K562 (cell line): ENCODE measurements around the gene CRYBG1. TPM values are rescaled to one million over a fixed set of nuclear protein-coding genes. Genes with fewer than 3 reads are reported as not detected.

Experiments used
- ATAC-seq: fragments of 200-7000 bp; cut with Tn5 transposase; 3 replicates; pipeline ENCODE4 v1.9.1; 2020; ENCODE audit warnings: moderate library complexity
- BruUV-seq: library from RNA; stranded (reverse); fragments of 400-500 nt; replicated peaks from 2 replicates; lab custom pipeline; 2021; lab: Mats Ljungman, UMichigan
- CTCF ChIA-PET: fragments of 300-600 bp; formaldehyde crosslinking; extraction: SDS; loops from one replicate; lab custom pipeline; 2021; ENCODE audit warnings: low intra/inter-chr PET ratio; lab: Yijun Ruan, JAX
- POLR2A ChIA-PET: fragments of 300-600, 350-650 bp; sonication (Branson Sonifier 250); formaldehyde crosslinking; extraction: SDS; loops from one replicate; lab custom pipeline; 2021; ENCODE audit warnings: antibody characterized with exemption, inconsistent platforms; lab: Yijun Ruan, JAX
- DNase-seq, 4 experiments: peaks; one replicate each; pipeline versions ENCODE4 v3.0.0 to v3.0.0-alpha.2; 2011 to 2018; ENCODE audit warnings: low spot score in 3 of 4, mixed read lengths in 3 of 4; ENCODE audit errors: extremely low read depth in 1 of 4
- FAIRE-seq: peaks from 2 replicates; lab custom pipeline; 2011; peaks lifted over from hg19 to GRCh38; lab: Jason Lieb, UNC
- H2AFZ ChIP-seq: 2 replicates; pipeline ENCODE4 v1.6.0; 2011; ENCODE audit warnings: low read depth, low read length, control low read depth, inconsistent platforms
- H3K27ac ChIP-seq: fragments of 200-600 bp; 3 replicates; pipeline ENCODE4 v1.8.0; 2011; ENCODE audit warnings: low read depth, mild to moderate bottlenecking, control low read depth, inconsistent platforms, low read length, moderate library complexity, mixed read lengths; ENCODE audit errors: extremely low read depth
- H3K27me3 ChIP-seq, 2 experiments: fragments of 300-600 bp in 1 of 2; 2 replicates in 1 of 2; 3 replicates in 1 of 2; pipeline versions ENCODE4 v1.6.0 to v1.8.0; 2011; ENCODE audit warnings: inconsistent platforms in 2 of 2, low read length in 2 of 2, mild to moderate bottlenecking in 1 of 2, mixed read lengths in 1 of 2, moderate library complexity in 1 of 2; ENCODE audit not compliant: control insufficient read depth in 2 of 2, insufficient read depth in 2 of 2
- H3K36me3 ChIP-seq: fragments of 300-600 bp; 3 replicates; pipeline ENCODE4 v1.8.0; 2011; ENCODE audit warnings: mild to moderate bottlenecking, low read length, inconsistent platforms; ENCODE audit not compliant: control insufficient read depth, insufficient read depth
- H3K4me1 ChIP-seq, 2 experiments: fragments of 200-600 bp in 1 of 2; replicated peaks in 1 of 2; 2 replicates in 1 of 2; 3 replicates in 1 of 2; pipeline versions ENCODE4 v1.5.1 to v1.8.0; 2011; ENCODE audit warnings: inconsistent platforms in 2 of 2, low read length in 2 of 2, mild to moderate bottlenecking in 1 of 2, mixed read lengths in 1 of 2, moderate library complexity in 1 of 2; ENCODE audit not compliant: control insufficient read depth in 2 of 2, insufficient read depth in 2 of 2
- H3K4me2 ChIP-seq: 2 replicates; pipeline ENCODE4 v1.6.1; 2011; ENCODE audit warnings: low read length, control low read depth, inconsistent platforms, mixed read lengths; ENCODE audit not compliant: insufficient read depth
- H3K4me3 ChIP-seq: fragments of 200-600 bp; sonication (generic), shearing (Covaris generic); 2 replicates; pipeline ENCODE4 v1.5.1; 2016; ENCODE audit warnings: control low read depth, inconsistent platforms
- H3K79me2 ChIP-seq: fragments of 200-600 bp; 3 replicates; pipeline ENCODE4 v1.8.0; 2011; ENCODE audit warnings: low read length, inconsistent platforms; ENCODE audit not compliant: control insufficient read depth, insufficient read depth
- H3K9ac ChIP-seq, 2 experiments: 2 replicates each; pipeline versions ENCODE4 v1.6.0 to v1.6.1; 2011; ENCODE audit warnings: low read depth in 2 of 2, low read length in 2 of 2, control low read depth in 1 of 2, inconsistent platforms in 1 of 2, mild to moderate bottlenecking in 1 of 2, mixed read lengths in 1 of 2; ENCODE audit not compliant: insufficient read depth in 1 of 2
- H3K9me1 ChIP-seq: one replicate; pipeline ENCODE4 v1.6.0; 2011; ENCODE audit warnings: inconsistent platforms, mild to moderate bottlenecking, low read length, moderate library complexity; ENCODE audit not compliant: control insufficient read depth, insufficient read depth
- H3K9me3 ChIP-seq: replicated peaks from 2 replicates; pipeline ENCODE4 v1.5.1; 2011; ENCODE audit warnings: low read depth, low read length, inconsistent platforms; ENCODE audit not compliant: control insufficient read depth, insufficient read depth
- H4K20me1 ChIP-seq: replicated peaks from 2 replicates; pipeline ENCODE4 v1.6.1; 2011; ENCODE audit warnings: low read length, inconsistent platforms, mixed read lengths; ENCODE audit not compliant: control insufficient read depth, insufficient read depth
- CBX8 ChIP-seq: fragments of 200-600 bp; sonication (generic); IDR thresholded peaks from 2 replicates; pipeline ENCODE4 v1.6.1; 2012; ENCODE audit warnings: borderline replicate concordance, mixed run types, low read depth, mild to moderate bottlenecking, moderate library complexity, mixed read lengths, low read length, control low read depth, inconsistent platforms; ENCODE audit not compliant: poor library complexity, severe bottlenecking; ENCODE audit errors: extremely low read depth
- ELF1 ChIP-seq: fragments of 200-800 bp; sonication (Bioruptor generic); IDR thresholded peaks from 2 replicates; pipeline ENCODE4 v1.6.1; 2016; ENCODE audit warnings: missing genetic modification characterization, missing compliant biosample characterization
- FOXM1 ChIP-seq, 2 experiments: fragments of 450-650 bp in 1 of 2; sonication (generic) in 1 of 2; formaldehyde crosslinking in 1 of 2; IDR thresholded peaks; 2 replicates each; pipeline versions ENCODE4 v1.6.1 to v1.9.0; 2017 to 2022; ENCODE audit warnings: low read depth in 2 of 2, mild to moderate bottlenecking in 2 of 2, missing genetic modification reagents in 1 of 2, moderate library complexity in 1 of 2
- KAT2B ChIP-seq: IDR thresholded peaks from one replicate; pipeline ENCODE4 v1.6.1; 2012; ENCODE audit warnings: low read depth, mild to moderate bottlenecking, control low read depth, inconsistent platforms, low read length, moderate library complexity
- MYNN ChIP-seq, 2 experiments: sonication (generic); formaldehyde crosslinking in 1 of 2; IDR thresholded peaks; 2 replicates each; pipeline versions ENCODE4 v1.5.0 to v1.6.1; 2016 to 2020; ENCODE audit warnings: antibody characterized with exemption in 1 of 2, missing genetic modification reagents in 1 of 2
- NR1H2 ChIP-seq: sonication (generic); formaldehyde crosslinking; IDR thresholded peaks from 2 replicates; pipeline ENCODE4 v1.4.0; 2020; ENCODE audit warnings: mild to moderate bottlenecking, missing genetic modification reagents
- NR2F6 ChIP-seq: fragments of 450-650 bp; formaldehyde crosslinking; IDR thresholded peaks from 2 replicates; pipeline ENCODE4 v1.4.0; 2020; ENCODE audit warnings: mild to moderate bottlenecking
- RBM17 ChIP-seq: fragments of 200-400 bp; formaldehyde crosslinking; IDR thresholded peaks from 2 replicates; pipeline ENCODE4 v1.6.1; 2017; ENCODE audit warnings: low read depth, mild to moderate bottlenecking, low read length, borderline replicate concordance
- RUNX1 ChIP-seq: sonication (generic); IDR thresholded peaks from 2 replicates; pipeline ENCODE4 v1.6.1; 2016; ENCODE audit warnings: antibody characterized with exemption, low read depth
- ZBTB1 ChIP-seq: sonication (generic); formaldehyde crosslinking; IDR thresholded peaks from 2 replicates; pipeline ENCODE4 v1.8.1; 2023; ENCODE audit warnings: missing genetic modification reagents, low read depth, mild to moderate bottlenecking, borderline replicate concordance
- WGBS: fragments of 100-300 bp; shearing (Covaris generic); methylation state at CpG from one replicate; pipeline ENCODE4 v1.1.6; 2016; ENCODE audit warnings: low coverage, mixed read lengths; ENCODE audit not compliant: insufficient coverage; ENCODE audit errors: missing lambda C conversion rate; 5-methylcytosine and 5-hydroxymethylcytosine counted together
- in situ Hi-C: fragments of 300-500 bp; cut with MboI; formaldehyde crosslinking; loops from 4 replicates; pipeline ENCODE4 v1.15.0; 2018; ENCODE audit warnings: inconsistent platforms, mixed read lengths
- intact Hi-C: fragments of 100-400 bp; cut with micrococcal nuclease; formaldehyde crosslinking; loops from 2 replicates; pipeline ENCODE4 v1.14.2; 2022
- polyA plus RNA-seq, 8 experiments: library from polyadenylated mRNA; depleted of rRNA in 4 of 8; stranded (reverse) in 5 of 8; unstranded in 3 of 8; fragments of >200 nt; fragmentation: Nextera tagmentation in 2 of 8; fragmentation: Illumina TruSeq in 1 of 8; extraction: Ambion mirVana in 2 of 8; extraction: Trizol in 1 of 8; gene quantifications; 2 replicates each; pipeline versions ENCODE4 v1.2.1 to v1.2.3, GENCODE V29; 2011 to 2014; ENCODE audit warnings: inconsistent platforms in 1 of 8, missing spikeins in 1 of 8
- total RNA-seq, 7 experiments: library from RNA; depleted of rRNA in 6 of 7; stranded (reverse); fragments of >200 nt in 6 of 7; fragmentation: Illumina TruSeq in 2 of 7; extraction: Trizol in 2 of 7; gene quantifications; 2 replicates each; pipeline versions ENCODE4 v1.2.1 to v1.2.3, GENCODE V29; 2011 to 2021; ENCODE audit warnings: low replicate concordance in 1 of 7
- TF ChIP-seq, protein P1 (sequence below): fragments of 450-650 bp; formaldehyde crosslinking; IDR thresholded peaks from 2 replicates; pipeline ENCODE4 v1.4.0; 2022; ENCODE audit warnings: mild to moderate bottlenecking, moderate library complexity
- TF ChIP-seq, protein P2 (sequence below), 2 experiments: fragments of 450-650 bp in 1 of 2; sonication (generic) in 1 of 2; formaldehyde crosslinking; conservative IDR thresholded peaks; 2 replicates each; pipeline versions ENCODE4 v1.4.0 to v1.8.1; 2020 to 2022; ENCODE audit warnings: mild to moderate bottlenecking in 1 of 2, missing genetic modification reagents in 1 of 2
- TF ChIP-seq, protein P3 (sequence below): IDR thresholded peaks from 3 replicates; pipeline ENCODE4 v1.6.1; 2011; ENCODE audit warnings: borderline replicate concordance, mild to moderate bottlenecking, moderate library complexity; ENCODE audit not compliant: insufficient read length; ENCODE audit errors: extremely low read depth

Gene CRYBG1
- total and polyA plus RNA-seq, 9 of the 15 experiments (the other 6 are each of a cell fraction or from before 2014, with no cell fraction given), result 0.07 to 0.47 (median 0.11) TPM

DNA sequence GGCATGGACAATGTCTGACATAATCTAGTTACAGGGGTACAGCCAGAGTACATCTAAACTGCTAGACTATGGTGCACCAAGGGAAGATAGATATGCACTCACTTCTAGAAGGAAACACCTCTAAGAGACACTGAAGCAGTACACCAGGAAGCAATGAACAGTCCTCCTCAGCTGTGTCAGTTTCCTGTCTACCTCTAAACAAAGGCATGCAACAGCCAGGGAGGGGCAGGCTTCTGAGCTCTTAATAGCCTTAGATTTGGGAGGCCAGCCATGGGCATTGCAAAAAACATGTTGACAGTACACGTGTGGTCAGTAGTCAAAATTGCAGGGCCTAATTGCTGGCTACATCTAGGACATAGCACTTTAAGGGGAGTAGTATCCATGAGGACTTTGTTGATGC, 21.4 kb downstream of the CRYBG1 start (continued):
- TF ChIP-seq CBX8, result no peak
- TF ChIP-seq, protein P1, sequence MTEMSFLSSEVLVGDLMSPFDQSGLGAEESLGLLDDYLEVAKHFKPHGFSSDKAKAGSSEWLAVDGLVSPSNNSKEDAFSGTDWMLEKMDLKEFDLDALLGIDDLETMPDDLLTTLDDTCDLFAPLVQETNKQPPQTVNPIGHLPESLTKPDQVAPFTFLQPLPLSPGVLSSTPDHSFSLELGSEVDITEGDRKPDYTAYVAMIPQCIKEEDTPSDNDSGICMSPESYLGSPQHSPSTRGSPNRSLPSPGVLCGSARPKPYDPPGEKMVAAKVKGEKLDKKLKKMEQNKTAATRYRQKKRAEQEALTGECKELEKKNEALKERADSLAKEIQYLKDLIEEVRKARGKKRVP (CRISPR knock-in tag), result no peak
- TF ChIP-seq, protein P2, sequence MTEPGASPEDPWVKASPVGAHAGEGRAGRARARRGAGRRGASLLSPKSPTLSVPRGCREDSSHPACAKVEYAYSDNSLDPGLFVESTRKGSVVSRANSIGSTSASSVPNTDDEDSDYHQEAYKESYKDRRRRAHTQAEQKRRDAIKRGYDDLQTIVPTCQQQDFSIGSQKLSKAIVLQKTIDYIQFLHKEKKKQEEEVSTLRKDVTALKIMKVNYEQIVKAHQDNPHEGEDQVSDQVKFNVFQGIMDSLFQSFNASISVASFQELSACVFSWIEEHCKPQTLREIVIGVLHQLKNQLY (CRISPR knock-in tag; conservative IDR thresholded peaks at IDR 0.05), result no peak
- TF ChIP-seq, all 486 proteins: peak for 0

DNA sequence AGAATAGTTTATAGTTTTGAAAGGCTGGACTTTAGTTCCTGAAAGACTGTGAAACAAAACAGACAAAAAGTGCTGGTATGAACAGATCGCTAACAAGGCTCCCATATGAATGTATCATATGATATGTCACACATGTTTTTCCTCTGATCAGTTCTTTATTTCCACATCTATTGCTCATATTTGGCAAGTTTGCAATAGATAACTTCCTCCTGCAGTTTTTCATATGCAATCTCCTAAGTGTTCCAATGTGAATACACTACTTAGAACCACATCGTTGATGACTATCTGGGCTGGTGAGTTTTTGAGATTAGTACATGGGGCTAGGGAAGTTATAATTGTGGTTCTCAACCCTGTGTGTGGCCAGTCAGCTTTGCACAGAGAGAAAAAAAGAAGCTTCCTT, 23.1 kb downstream of the CRYBG1 start:
- ChIA-PET POLR2A (no interaction called here), CTCF (no interaction called here)
- no peak for FAIRE-seq
- Histone ChIP-seq H3K4me3 (no peak overlapping the region), H3K9me1 (no peaks in the 10 kb centered on the region), H3K4me1 (no peaks in the 10 kb centered on the region), H3K9me3 (no peaks in the 10 kb centered on the region), H2AFZ (no peak overlapping the region), H3K36me3 (no peaks in the 10 kb centered on the region), H3K79me2 (no peaks in the 10 kb centered on the region), H3K27me3 (no peaks in the 10 kb centered on the region; a peak in 3 of 5 replicates), H3K4me2 (no peak overlapping the region), H4K20me1 (no peaks in the 10 kb centered on the region), H3K9ac (no peak overlapping the region), H3K27ac (no peak overlapping the region)
- intact Hi-C loops (no loop called here), in situ Hi-C loops (no loop called here)
- no peak for ATAC-seq
- 0% methylated on average over 2 of the region's 2 CpGs for WGBS
- BruUV-seq, result no TSS peak
- DNase-seq, result no peak
- no peak for TF ChIP-seq ELF1 (tag)
- no peak for TF ChIP-seq NR2F6
- no peak for TF ChIP-seq RBM17
- no peak for TF ChIP-seq FOXM1 (IDR thresholded peaks at IDR 0.05; ENCODE audit: low read depth)
- no peak for TF ChIP-seq FOXM1 (CRISPR knock-in tag; IDR thresholded peaks at IDR 0.05; ENCODE audit: low read depth)
- no peak for TF ChIP-seq KAT2B
- TF ChIP-seq, protein P3, sequence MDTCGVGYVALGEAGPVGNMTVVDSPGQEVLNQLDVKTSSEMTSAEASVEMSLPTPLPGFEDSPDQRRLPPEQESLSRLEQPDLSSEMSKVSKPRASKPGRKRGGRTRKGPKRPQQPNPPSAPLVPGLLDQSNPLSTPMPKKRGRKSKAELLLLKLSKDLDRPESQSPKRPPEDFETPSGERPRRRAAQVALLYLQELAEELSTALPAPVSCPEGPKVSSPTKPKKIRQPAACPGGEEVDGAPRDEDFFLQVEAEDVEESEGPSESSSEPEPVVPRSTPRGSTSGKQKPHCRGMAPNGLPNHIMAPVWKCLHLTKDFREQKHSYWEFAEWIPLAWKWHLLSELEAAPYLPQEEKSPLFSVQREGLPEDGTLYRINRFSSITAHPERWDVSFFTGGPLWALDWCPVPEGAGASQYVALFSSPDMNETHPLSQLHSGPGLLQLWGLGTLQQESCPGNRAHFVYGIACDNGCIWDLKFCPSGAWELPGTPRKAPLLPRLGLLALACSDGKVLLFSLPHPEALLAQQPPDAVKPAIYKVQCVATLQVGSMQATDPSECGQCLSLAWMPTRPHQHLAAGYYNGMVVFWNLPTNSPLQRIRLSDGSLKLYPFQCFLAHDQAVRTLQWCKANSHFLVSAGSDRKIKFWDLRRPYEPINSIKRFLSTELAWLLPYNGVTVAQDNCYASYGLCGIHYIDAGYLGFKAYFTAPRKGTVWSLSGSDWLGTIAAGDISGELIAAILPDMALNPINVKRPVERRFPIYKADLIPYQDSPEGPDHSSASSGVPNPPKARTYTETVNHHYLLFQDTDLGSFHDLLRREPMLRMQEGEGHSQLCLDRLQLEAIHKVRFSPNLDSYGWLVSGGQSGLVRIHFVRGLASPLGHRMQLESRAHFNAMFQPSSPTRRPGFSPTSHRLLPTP, result no peak
- no peak for TF ChIP-seq MYNN (IDR thresholded peaks at IDR 0.05)
- no peak for TF ChIP-seq MYNN (CRISPR knock-in tag; IDR thresholded peaks at IDR 0.05)
- no peak for TF ChIP-seq NR1H2 (CRISPR knock-in tag)
- no peak for TF ChIP-seq RUNX1
- TF ChIP-seq ZBTB1 (CRISPR knock-in tag), result no peak
